Measurements from ENCODE around the gene TMED9. TPM values are rescaled to one million over a fixed set of nuclear protein-coding genes. Genes with fewer than 3 reads are reported as not detected.

Gene TMED9
- total and polyA plus RNA-seq, 12 donors = 67.6 to 265 (median 127) TPM

DNA sequence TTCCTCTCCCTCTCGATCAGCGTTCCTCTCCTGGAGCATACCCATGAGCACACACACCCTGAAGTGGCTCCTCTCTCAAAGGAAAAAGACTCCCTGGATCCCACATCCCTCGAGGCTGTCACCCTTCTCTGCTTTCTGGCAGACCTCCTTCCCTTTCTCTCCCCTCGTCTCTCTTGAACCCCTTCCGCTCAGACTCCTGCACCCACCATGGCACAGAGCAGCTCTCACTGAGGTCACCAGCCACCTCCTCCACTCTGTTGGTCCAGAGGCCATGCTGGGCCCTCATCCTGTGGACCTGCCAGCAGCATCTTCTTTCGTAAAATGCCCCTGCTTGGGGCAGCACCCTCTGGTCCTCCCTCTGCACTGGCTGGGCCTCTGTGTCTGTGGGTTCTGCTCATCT, 13.7 kb downstream of the TMED9 start:
- Histone ChIP-seq H3K4me3 (no peak overlapping the region), H3K27me3 (no peaks in the 10 kb centered on the region), H3K4me1 (replicated peaks in 1 of 2) (peaks cover 22 to 34% of the 10 kb centered on the region in 2 donors), H3K36me3 (replicated peaks in 1 of 2) (no peaks in the 10 kb centered on the region), H3K27ac (no peak overlapping the region), H3K9me3 (replicated peaks in 1 of 3) (no peaks in the 10 kb centered on the region)
- intact Hi-C loops (cut with DNase I) = no loop called here
- peak in 1 of 7 donors; percentile 15 for DNase-seq
- 85 to 93% (median 91%) methylated on average over 6 of the region's 6 CpGs for WGBS, 4 donors
- TF ChIP-seq POLR2A (IDR thresholded peaks at IDR 0.05) = no peak
- TF ChIP-seq, protein P1, sequence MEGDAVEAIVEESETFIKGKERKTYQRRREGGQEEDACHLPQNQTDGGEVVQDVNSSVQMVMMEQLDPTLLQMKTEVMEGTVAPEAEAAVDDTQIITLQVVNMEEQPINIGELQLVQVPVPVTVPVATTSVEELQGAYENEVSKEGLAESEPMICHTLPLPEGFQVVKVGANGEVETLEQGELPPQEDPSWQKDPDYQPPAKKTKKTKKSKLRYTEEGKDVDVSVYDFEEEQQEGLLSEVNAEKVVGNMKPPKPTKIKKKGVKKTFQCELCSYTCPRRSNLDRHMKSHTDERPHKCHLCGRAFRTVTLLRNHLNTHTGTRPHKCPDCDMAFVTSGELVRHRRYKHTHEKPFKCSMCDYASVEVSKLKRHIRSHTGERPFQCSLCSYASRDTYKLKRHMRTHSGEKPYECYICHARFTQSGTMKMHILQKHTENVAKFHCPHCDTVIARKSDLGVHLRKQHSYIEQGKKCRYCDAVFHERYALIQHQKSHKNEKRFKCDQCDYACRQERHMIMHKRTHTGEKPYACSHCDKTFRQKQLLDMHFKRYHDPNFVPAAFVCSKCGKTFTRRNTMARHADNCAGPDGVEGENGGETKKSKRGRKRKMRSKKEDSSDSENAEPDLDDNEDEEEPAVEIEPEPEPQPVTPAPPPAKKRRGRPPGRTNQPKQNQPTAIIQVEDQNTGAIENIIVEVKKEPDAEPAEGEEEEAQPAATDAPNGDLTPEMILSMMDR (IDR thresholded peaks at IDR 0.05) = no peak

DNA sequence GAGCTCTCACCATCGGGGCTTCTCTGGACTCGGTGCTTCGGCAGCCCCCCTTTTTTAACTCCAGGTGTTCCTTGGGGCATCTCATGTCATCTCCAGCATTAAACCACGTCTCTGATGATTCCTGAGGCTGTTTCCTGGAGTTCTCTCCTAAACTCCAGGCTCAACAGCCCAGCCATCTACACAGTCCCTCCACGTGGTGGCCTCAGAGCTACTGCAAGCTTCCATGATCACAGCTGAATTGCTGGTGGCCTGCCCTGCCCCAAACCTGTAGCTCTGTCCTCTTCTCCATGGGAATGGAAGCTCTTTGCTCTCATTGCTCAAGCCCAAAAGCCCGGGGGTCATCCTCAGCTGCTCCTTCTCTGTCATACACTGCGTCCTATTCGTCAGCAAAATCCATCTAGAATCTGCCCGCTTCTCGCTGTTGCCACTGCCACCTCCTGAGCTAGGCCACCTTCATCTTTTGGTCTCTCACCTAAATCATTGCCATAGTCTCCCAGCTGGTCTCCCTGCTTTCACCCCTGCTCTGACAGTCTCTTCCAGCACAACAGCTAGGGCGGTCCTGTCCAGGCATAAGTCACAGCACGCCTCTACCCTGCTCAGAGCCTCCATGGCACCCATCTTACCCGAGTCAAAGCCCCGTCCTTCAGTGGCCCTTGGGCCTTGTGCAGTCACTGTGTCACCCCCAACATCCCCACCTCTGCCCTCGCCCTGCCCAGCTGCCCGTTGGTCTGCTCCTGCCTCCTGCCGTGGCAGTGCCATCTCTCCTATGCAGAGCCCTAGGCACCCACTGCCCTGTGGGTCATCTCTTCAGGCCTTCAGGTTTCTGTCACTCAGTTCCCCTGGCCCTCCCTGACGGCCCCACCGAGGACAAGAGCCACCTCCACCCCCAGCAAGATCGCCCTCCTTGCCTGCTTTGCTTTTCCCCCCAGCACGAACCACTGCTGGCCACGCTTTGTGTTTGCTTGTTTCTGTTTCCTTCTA, 14.4 kb downstream of the TMED9 start:
- 77 to 86% (median 85%) methylated on average over 22 of the region's 22 CpGs for WGBS, 4 donors
- DNase-seq = peak in 1 of 7 donors; percentile 34
- intact Hi-C loops (cut with DNase I) = no loop called here
- H3K36me3 ChIP-seq (replicated peaks in 1 of 2) = no peaks in the 10 kb centered on the region
- TF ChIP-seq, protein P1 (IDR thresholded peaks at IDR 0.05) = no peak
- TF ChIP-seq POLR2A (IDR thresholded peaks at IDR 0.05) = no peak
- no peaks in the 10 kb centered on the region for H3K27me3 ChIP-seq
- H3K4me3 ChIP-seq = no peak overlapping the region
- H3K27ac ChIP-seq = no peak overlapping the region
- H3K4me1 ChIP-seq (replicated peaks in 1 of 2) = peaks cover 16 to 27% of the 10 kb centered on the region in 2 donors
- no peaks in the 10 kb centered on the region for H3K9me3 ChIP-seq (replicated peaks in 1 of 3)

DNA sequence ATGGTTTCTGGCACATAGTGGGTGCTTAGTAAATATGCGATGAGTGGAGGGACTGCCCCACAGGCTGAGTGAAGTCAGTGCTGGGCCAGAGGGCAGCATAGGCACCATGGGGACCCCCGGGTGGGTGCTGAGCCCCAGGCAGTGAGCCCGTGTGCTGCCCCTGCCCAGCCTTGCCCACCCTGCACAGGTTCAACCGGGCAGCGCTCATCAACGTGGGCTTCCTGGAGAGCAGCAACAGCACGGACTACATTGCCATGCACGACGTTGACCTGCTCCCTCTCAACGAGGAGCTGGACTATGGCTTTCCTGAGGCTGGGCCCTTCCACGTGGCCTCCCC, 15.1 kb downstream of the TMED9 start:
- H3K9me3 ChIP-seq (replicated peaks in 1 of 3) = no peaks in the 10 kb centered on the region
- no peaks in the 10 kb centered on the region for H3K27me3 ChIP-seq
- no peak overlapping the region for H3K4me3 ChIP-seq
- H3K4me1 ChIP-seq (replicated peaks in 1 of 2) = peaks cover 9 to 20% of the 10 kb centered on the region in 2 donors
- TF ChIP-seq, protein P1 (IDR thresholded peaks at IDR 0.05) = no peak
- TF ChIP-seq POLR2A (IDR thresholded peaks at IDR 0.05) = no peak
- intact Hi-C loops (cut with DNase I) = no loop called here
- H3K27ac ChIP-seq = peak overlapping the region in 1 of 5 donors; percentile 31
- WGBS, 4 donors = 29 to 49% (median 37%) methylated on average over 6 to 11 of the region's 11 CpGs
- no peak for DNase-seq
- no peaks in the 10 kb centered on the region for H3K36me3 ChIP-seq (replicated peaks in 1 of 2)

DNA sequence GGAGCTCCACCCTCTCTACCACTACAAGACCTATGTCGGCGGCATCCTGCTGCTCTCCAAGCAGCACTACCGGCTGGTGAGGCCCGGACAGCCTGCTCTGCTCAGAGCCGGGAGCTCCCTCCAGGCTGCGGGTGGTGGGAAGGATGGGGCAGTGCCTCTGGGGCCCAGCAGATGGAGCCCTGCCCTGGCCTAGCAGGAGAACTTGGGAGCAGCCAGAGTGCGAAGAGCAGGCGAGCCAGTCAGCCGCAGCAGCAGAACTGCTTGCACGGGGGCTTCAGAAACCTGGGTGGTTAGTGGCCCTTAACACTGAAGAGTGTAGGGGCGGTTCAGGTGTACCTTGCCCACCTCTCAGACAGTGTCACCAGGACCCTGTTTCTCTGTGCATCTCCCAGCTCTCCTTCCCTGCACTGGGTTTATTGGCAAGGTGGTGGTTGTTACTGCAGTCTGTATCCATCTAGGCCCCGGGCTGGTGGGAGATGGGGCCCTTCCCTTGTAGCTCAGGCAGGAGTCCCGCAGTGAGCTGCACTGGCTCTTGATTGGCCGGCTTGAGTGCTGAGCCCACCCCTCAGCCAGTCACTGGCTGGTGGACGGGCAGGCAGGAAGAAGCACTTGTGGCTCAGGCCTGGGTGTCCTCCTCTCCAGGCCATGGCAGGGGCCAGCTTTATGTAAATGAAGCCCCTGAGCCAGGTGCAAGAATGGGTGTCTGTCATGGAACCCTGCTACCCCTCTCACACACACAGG, 15.6 kb downstream of the TMED9 start:
- 16 to 25% (median 19%) methylated on average over 11 to 15 of the region's 15 CpGs for WGBS, 4 donors
- H3K27me3 ChIP-seq = no peaks in the 10 kb centered on the region
- H3K27ac ChIP-seq = peak overlapping the region in 2 of 5 donors; percentile 40 to 44
- DNase-seq = peak; percentile 81 to 94 (median 91)
- no peaks in the 10 kb centered on the region for H3K9me3 ChIP-seq (replicated peaks in 1 of 3)
- peaks cover 5 to 14% of the 10 kb centered on the region in 2 donors for H3K4me1 ChIP-seq (replicated peaks in 1 of 2)
- intact Hi-C loops (cut with DNase I) = no loop called here
- H3K36me3 ChIP-seq (replicated peaks in 1 of 2) = no peaks in the 10 kb centered on the region
- TF ChIP-seq POLR2A (IDR thresholded peaks at IDR 0.05) = peak; percentile 26 to 74
- TF ChIP-seq, protein P1 (IDR thresholded peaks at IDR 0.05) = peak; percentile 72 to 96 (median 90)
- no peak overlapping the region for H3K4me3 ChIP-seq

Data from adrenal gland (tissue), 12 donors.